Prostate gland (tissue), 2 donors: ENCODE measurements around the gene TMEM51. TPM values are rescaled to one million over a fixed set of nuclear protein-coding genes. Genes with fewer than 3 reads are reported as not detected.
A peak's percentile ranks its signal among the peaks of the same experiment; 100 is the strongest.
"Not testable (repeated sequence)": the region's sequence is repeated elsewhere in the genome, so short reads cannot be mapped to it uniquely, and the experiment has no call there.

Experiments used
- DNase-seq: peaks from one replicate; pipeline ENCODE4 v3.0.0-alpha.2; 2019; ENCODE audit warnings: low spot score
- H3K27ac ChIP-seq, 2 donors: fragments of 200-600 bp; sonication (generic); 2 replicates each; pipeline ENCODE4 v1.5.1; 2017 to 2019
- H3K27me3 ChIP-seq: fragments of 200-600 bp; sonication (generic); replicated peaks from 2 replicates; pipeline ENCODE4 v1.5.1; 2019; ENCODE audit not compliant: insufficient read depth
- H3K36me3 ChIP-seq, 2 donors: fragments of 200-600 bp; sonication (generic); 1 replicate in 1 of 2; 2 replicates in 1 of 2; pipeline versions ENCODE4 v1.5.1 to v1.8.1; 2017 to 2019
- H3K4me1 ChIP-seq: fragments of 200-600 bp; sonication (generic); replicated peaks from 2 replicates; pipeline ENCODE4 v1.5.1; 2019
- H3K4me3 ChIP-seq, 2 donors: fragments of 200-600 bp; sonication (generic); 2 replicates each; pipeline ENCODE4 v1.5.1; 2017 to 2019
- H3K9me3 ChIP-seq: fragments of 200-600 bp; sonication (generic); 2 replicates; pipeline ENCODE4 v1.5.1; 2017
- CTCF ChIP-seq, 4 experiments: fragments of 200-600 bp in 2 of 4; fragments of 450-650 bp in 2 of 4; sonication (generic) in 2 of 4; IDR thresholded peaks; 1 replicate in 3 of 4; 2 replicates in 1 of 4; pipeline ENCODE4 v1.5.1; 2016 to 2019; ENCODE audit warnings: antibody characterized with exemption in 4 of 4, mild to moderate bottlenecking in 2 of 4, moderate library complexity in 2 of 4
- POLR2A ChIP-seq: fragments of 450-650 bp; IDR thresholded peaks from one replicate; pipeline ENCODE4 v1.6.1; 2016; ENCODE audit warnings: antibody characterized with exemption, mild to moderate bottlenecking
- POLR2AphosphoS5 ChIP-seq: sonication (generic); formaldehyde crosslinking; IDR thresholded peaks from one replicate; pipeline ENCODE4 v1.6.1; 2017; ENCODE audit warnings: antibody characterized with exemption
- WGBS: methylation state at CpG from one replicate; pipeline ENCODE4 v1.1.5; 2018; 5-methylcytosine and 5-hydroxymethylcytosine counted together
- intact Hi-C: fragments of 100-400 bp; cut with DNase I; formaldehyde crosslinking; loops from one replicate; pipeline ENCODE4 v1.14.2; 2022
- total RNA-seq, 2 donors: library from RNA; depleted of rRNA; stranded (reverse); fragments of >200 nt; gene quantifications; one replicate each; pipeline ENCODE4 v1.1.0, GENCODE V29; 2016

The TMEM51 gene
- total RNA-seq, 2 donors from 2014 or later, result 9.8 to 17.6 TPM

DNA sequence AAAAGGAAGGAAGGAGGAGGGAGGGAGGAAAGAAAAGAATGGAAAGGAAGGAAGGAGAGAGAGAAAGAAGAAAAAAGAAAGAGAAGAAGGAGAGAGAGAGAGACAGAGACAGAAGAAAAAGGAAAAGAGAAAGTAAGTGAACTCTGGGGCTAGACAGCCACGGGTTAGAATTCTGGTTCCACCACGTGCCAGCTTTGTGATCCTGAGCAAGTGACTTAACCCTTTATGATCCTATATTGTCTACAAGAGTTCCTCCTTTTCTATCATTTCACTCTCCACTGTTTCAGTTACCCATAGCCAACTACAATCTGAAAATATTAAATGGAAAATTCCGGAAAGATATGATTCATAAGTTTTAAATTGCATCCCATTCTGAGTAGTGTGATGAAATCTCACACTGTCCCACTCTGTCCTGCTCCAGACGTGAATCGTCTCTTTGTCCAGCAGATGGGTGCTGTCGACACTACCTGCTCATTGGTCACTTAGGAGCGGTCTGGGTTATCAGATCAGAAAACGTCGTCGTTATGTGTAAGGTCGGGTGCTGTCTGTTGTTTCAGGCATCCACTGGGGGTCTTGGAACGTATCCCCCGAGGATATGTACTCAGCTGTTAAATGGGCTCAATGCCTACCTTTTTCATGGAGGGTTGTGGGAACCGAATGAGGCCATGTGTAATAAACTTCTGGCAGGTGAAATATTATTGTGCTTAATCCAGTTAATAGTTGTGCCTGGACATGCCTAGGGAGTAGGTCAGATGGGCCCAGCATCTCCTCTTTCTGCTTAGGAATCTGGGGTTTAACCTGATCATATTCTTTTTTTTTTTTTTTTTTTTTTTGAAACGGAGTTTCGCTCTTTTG, 19.1 kb downstream of the TMEM51 start:
- no peaks in the 10 kb centered on the region for H3K9me3 ChIP-seq
- no peak overlapping the region for H3K4me3 ChIP-seq
- no peaks in the 10 kb centered on the region for H3K4me1 ChIP-seq
- no peaks in the 10 kb centered on the region for H3K36me3 ChIP-seq
- peak overlapping the region; percentile 57 to 64 for H3K27ac ChIP-seq
- 21% methylated on average over 16 of the region's 16 CpGs for WGBS
- no peaks in the 10 kb centered on the region for H3K27me3 ChIP-seq
- TF ChIP-seq POLR2AphosphoS5, result peak; percentile 21
- TF ChIP-seq CTCF (IDR thresholded peaks at IDR 0.05), result no peak
- no peak for TF ChIP-seq POLR2A
- peak; percentile 43 for DNase-seq
- intact Hi-C loops, result no loop called here

GRCh38 chr1:15173863-15174614, 20.5 kb downstream of the TMEM51 start:
- H3K27ac ChIP-seq, result peak overlapping the region in 1 of 2 donors; percentile 64
- H3K27me3 ChIP-seq, result no peaks in the 10 kb centered on the region
- no peaks in the 10 kb centered on the region for H3K36me3 ChIP-seq
- DNase-seq, result no peak
- WGBS, result 44% methylated on average over 11 of the region's 11 CpGs
- intact Hi-C loops, result no loop called here
- H3K4me1 ChIP-seq, result no peaks in the 10 kb centered on the region
- TF ChIP-seq POLR2A, result no peak
- no peak for TF ChIP-seq POLR2AphosphoS5
- H3K4me3 ChIP-seq, result no peak overlapping the region
- no peaks in the 10 kb centered on the region for H3K9me3 ChIP-seq

DNA sequence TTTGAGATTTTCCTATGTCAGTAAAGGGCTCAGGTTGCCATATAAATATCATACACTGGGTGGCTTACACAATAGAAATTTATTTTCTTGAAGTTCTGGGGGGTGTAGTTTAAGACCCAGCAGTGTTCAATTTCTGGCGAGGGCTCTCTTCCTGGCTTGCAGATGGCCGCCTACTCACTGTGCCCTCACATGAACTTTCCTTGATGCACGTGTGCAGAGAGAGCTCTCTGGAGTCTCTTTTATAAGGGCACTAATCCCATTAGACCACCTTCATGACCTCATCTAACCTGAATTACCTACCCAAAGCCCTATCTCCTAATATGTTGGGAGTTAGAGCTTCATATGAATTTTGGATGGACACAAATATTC, 21.1 kb downstream of the TMEM51 start:
- no peak overlapping the region for H3K27ac ChIP-seq
- no peak overlapping the region for H3K4me3 ChIP-seq
- no peaks in the 10 kb centered on the region for H3K9me3 ChIP-seq
- no peaks in the 10 kb centered on the region for H3K4me1 ChIP-seq
- H3K27me3 ChIP-seq, result no peaks in the 10 kb centered on the region
- DNase-seq, result no peak
- WGBS, result 16% methylated on average over 3 of the region's 3 CpGs
- no peaks in the 10 kb centered on the region for H3K36me3 ChIP-seq
- intact Hi-C loops, result no loop called here
- no peak for TF ChIP-seq POLR2AphosphoS5
- no peak for TF ChIP-seq CTCF (IDR thresholded peaks at IDR 0.05)
- TF ChIP-seq POLR2A, result no peak

DNA sequence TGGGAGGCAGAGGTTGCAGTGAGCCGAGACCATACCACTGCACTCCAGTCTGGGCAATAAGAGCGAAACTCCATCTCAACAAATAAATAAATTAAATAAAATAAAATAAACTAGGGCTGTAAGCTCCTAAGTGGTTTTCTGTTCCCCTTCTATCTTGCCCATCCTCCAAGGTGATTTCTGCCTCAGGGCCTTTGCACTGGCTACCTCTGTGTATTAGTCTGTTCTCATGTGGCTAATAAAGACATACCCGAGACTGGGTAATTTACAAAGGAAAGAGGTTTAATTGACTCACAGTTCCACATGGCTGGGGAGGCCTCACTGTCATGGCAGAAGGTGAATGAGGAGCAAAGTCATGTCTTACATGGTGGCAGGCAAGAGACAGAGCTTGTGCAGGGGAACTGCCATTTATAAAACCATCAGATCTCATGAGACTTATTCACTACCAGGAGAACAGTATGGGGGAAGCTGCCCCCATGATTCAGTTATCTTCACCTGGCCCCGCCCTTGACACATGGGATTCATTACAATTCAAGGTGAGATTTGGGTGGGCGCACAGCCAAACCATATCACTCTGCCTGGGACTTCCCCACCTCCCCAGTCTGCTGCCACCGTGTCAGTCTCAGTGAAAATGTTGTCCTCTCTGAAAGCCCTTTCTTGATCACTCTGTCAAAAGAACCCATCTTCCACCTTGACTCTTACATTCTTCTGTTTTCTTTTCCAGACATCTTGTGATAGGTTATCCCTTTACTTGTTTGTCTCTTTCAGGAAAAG, 22.0 kb downstream of the TMEM51 start:
- H3K9me3 ChIP-seq, H3K4me1 ChIP-seq, DNase-seq, H3K27me3 ChIP-seq, H3K27ac ChIP-seq, intact Hi-C loops, H3K36me3 ChIP-seq, H3K4me3 ChIP-seq: not testable (repeated sequence)
- WGBS, result 95% methylated on average over 6 of the region's 6 CpGs

DNA sequence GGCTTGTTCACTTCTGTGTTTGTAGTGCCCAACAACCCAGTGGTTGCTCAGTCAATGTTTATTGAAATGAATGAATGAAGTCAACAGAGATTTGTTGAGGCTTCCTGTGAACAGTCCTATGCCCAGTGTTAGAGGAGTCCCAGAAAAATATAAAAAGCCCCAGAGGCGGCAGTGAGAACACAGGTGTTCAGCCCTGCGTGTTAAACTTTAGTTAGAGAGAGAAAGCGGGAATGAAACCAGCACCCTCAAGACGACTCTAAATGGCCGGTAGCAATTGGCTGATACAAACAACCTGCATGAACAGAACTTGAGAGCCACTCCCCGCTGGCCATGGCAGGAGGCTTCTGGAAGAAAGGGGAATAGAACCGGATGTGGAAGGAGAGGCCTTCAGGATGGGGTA, 22.6 kb downstream of the TMEM51 start:
- Histone ChIP-seq H3K9me3 (no peaks in the 10 kb centered on the region), H3K27ac (no peak overlapping the region), H3K36me3 (no peaks in the 10 kb centered on the region), H3K27me3 (no peaks in the 10 kb centered on the region), H3K4me1 (no peaks in the 10 kb centered on the region), H3K4me3 (no peak overlapping the region)
- WGBS, result 88% methylated on average over 7 of the region's 7 CpGs
- intact Hi-C loops, result no loop called here
- DNase-seq, result no peak
- TF ChIP-seq POLR2A (no peak), POLR2AphosphoS5 (no peak), CTCF (IDR thresholded peaks at IDR 0.05) (no peak)
